ENCODE results near the gene DHX30. TPM values are rescaled to one million over a fixed set of nuclear protein-coding genes. Genes with fewer than 3 reads are reported as not detected.
A peak's percentile ranks its signal among the peaks of the same experiment; 100 is the strongest.

Gene DHX30
- total RNA-seq, 6 donors from 2014 or later = 57.0 to 105 (median 72.8) TPM

DNA sequence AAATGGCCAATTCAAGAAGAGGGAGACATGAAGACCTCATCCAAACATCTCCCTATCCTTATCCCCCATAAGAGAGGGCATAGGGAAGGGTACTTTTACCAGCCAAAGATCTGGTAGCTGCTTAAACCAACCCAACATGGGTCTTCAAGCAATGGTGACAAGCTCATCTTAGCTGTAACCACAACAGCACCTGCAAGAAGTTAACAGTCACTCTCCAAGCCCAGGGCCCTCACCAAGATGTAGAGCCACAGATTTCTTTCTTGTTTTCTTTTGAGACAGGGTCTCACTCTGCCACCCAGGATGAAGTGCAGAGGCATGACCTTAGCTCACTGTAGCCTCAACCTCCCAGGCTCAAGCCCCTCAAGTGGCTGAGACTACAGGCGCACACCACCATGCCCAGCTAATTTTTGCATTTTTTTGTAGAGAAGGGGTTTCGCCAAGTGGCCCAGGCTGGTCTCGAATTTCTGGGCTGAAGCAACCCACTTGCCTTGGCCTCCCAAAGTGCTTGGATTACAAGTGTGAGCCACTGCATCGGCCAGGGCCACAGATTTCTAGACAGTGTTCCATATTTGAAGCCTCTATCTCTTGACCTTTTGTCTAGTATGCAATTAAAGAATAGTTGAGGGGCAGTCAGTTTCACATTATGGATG, 57.1 kb downstream of the DHX30 start:
- 88 to 91% methylated on average over 4 of the region's 4 CpGs for WGBS, 2 donors
- Histone ChIP-seq H3K27ac (no peak overlapping the region), H3K36me3 (peaks cover 9 to 87% (median 46%) of the 10 kb centered on the region in 4 donors), H3K4me1 (no peaks in the 10 kb centered on the region), H3K9me3 (no peaks in the 10 kb centered on the region), H3K4me3 (no peak overlapping the region), H3K27me3 (no peaks in the 10 kb centered on the region)
- TF ChIP-seq EP300 (IDR thresholded peaks at IDR 0.05) (no peak), POLR2AphosphoS5 (IDR thresholded peaks at IDR 0.05) (no peak), POLR2A (IDR thresholded peaks at IDR 0.05) (no peak)
- TF ChIP-seq, protein P1, sequence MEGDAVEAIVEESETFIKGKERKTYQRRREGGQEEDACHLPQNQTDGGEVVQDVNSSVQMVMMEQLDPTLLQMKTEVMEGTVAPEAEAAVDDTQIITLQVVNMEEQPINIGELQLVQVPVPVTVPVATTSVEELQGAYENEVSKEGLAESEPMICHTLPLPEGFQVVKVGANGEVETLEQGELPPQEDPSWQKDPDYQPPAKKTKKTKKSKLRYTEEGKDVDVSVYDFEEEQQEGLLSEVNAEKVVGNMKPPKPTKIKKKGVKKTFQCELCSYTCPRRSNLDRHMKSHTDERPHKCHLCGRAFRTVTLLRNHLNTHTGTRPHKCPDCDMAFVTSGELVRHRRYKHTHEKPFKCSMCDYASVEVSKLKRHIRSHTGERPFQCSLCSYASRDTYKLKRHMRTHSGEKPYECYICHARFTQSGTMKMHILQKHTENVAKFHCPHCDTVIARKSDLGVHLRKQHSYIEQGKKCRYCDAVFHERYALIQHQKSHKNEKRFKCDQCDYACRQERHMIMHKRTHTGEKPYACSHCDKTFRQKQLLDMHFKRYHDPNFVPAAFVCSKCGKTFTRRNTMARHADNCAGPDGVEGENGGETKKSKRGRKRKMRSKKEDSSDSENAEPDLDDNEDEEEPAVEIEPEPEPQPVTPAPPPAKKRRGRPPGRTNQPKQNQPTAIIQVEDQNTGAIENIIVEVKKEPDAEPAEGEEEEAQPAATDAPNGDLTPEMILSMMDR (IDR thresholded peaks at IDR 0.05) = no peak
- ATAC-seq (ENCODE audit: low FRiP score in 2 of 2) (no peak), DNase-seq (no peak)

DNA sequence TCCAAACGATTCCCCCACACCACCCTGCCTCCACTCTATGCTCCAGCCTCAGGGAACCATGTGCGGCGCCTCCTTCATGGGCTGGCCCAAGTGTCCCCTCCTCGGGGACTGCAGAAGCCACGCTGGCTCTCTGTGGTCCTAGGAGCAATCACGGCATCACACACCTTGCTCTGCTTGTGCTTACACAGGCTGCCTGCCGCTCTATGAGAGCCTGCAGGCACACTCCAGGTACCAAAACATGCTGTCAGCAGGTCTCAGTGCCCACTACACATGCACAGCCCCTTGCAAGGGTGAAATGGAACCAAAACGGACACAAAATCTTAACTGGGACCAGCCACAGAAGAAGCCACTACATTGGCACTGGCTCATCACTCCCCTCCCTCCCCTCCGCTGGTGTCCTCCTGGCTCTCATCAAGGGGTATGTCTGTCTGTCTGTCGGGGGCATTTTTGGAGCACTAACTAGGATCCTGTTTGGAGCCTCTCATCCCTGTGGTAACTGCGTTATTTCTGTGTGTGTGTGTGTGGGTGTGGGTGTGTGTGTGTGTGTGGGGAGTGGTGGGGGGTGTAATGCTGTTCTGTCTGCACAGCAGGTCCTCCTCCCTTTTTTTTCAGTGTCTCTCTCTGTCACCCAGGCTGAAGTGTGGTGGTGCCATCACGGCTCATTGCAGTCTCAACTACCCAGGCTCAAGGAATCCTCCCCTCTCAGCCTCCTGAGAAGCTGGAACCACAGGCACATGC, 60.6 kb downstream of the DHX30 start:
- no peaks in the 10 kb centered on the region for H3K4me1 ChIP-seq
- no peak overlapping the region for H3K27ac ChIP-seq
- H3K4me3 ChIP-seq = no peak overlapping the region
- 87 to 91% methylated on average over 9 to 12 of the region's 12 CpGs for WGBS, 2 donors
- ATAC-seq (ENCODE audit: low FRiP score in 2 of 2) (peak in 1 of 2 donors; percentile 22), DNase-seq (no peak)
- TF ChIP-seq POLR2AphosphoS5 (IDR thresholded peaks at IDR 0.05) (no peak), EP300 (IDR thresholded peaks at IDR 0.05) (no peak), POLR2A (IDR thresholded peaks at IDR 0.05) (no peak)
- TF ChIP-seq, protein P1 (IDR thresholded peaks at IDR 0.05) = no peak
- H3K27me3 ChIP-seq = no peaks in the 10 kb centered on the region
- no peaks in the 10 kb centered on the region for H3K9me3 ChIP-seq
- peaks cover 14 to 89% (median 53%) of the 10 kb centered on the region in 4 donors for H3K36me3 ChIP-seq

DNA sequence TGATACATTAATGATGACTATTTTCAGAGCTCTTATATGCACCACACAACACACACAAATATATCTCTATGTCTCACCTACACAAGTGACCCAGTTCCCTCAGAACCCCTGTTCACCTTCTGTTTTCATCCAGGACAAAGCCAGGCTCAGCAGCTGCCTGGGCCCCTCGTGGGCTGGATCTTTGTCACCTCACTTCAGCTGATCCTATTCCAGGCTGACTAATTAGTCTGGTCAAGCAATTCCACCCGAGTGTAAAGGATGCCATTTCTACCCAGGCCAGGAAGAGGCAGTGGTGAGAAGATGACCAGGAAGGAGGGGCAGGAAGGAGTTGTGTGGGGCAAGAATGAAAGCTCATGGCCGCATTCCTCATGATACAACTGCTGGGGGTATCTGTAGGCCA, 62.3 kb downstream of the DHX30 start:
- Histone ChIP-seq H3K4me1 (no peaks in the 10 kb centered on the region), H3K4me3 (no peak overlapping the region), H3K9me3 (no peaks in the 10 kb centered on the region), H3K36me3 (peaks cover 29 to 91% (median 62%) of the 10 kb centered on the region in 4 donors), H3K27me3 (no peaks in the 10 kb centered on the region), H3K27ac (no peak overlapping the region)
- ATAC-seq (ENCODE audit: low FRiP score in 2 of 2) (no peak), DNase-seq (no peak)
- TF ChIP-seq, protein P1 (IDR thresholded peaks at IDR 0.05) = no peak
- no peak for TF ChIP-seq EP300 (IDR thresholded peaks at IDR 0.05)
- TF ChIP-seq POLR2AphosphoS5 (IDR thresholded peaks at IDR 0.05) = no peak
- TF ChIP-seq POLR2A (IDR thresholded peaks at IDR 0.05) = no peak
- 49 to 66% methylated on average over 3 of the region's 3 CpGs for WGBS, 2 donors

GRCh38 chr3:47867451-47868044, 64.6 kb downstream of the DHX30 start:
- Histone ChIP-seq H3K27ac (no peak overlapping the region), H3K27me3 (no peaks in the 10 kb centered on the region), H3K36me3 (peaks cover 39 to 99% (median 80%) of the 10 kb centered on the region in 4 donors), H3K9me3 (no peaks in the 10 kb centered on the region), H3K4me3 (no peak overlapping the region), H3K4me1 (no peaks in the 10 kb centered on the region)
- no peak for ATAC-seq (ENCODE audit: low FRiP score in 2 of 2)
- WGBS, 2 donors = 88 to 96% methylated on average over 8 of the region's 8 CpGs
- no peak for DNase-seq
- TF ChIP-seq EP300 (IDR thresholded peaks at IDR 0.05) = no peak
- no peak for TF ChIP-seq POLR2A (IDR thresholded peaks at IDR 0.05)
- TF ChIP-seq, protein P1 (IDR thresholded peaks at IDR 0.05) = no peak
- no peak for TF ChIP-seq POLR2AphosphoS5 (IDR thresholded peaks at IDR 0.05)

Measured in upper lobe of left lung (tissue), 6 donors.